Measurements from ENCODE around the gene NECTIN1. TPM values are rescaled to one million over a fixed set of nuclear protein-coding genes. Genes with fewer than 3 reads are reported as not detected.

Gene NECTIN1
- total RNA-seq, 2 donors from 2014 or later = 43.9 to 44.1 TPM

- DNase-seq (no peak), ATAC-seq (no peak)
- intact Hi-C loops (cut with DNase I, micrococcal nuclease) = no loop called here
Measured at GRCh38 chr11:119640541-119640940, 88.5 kb downstream of the NECTIN1 start.

- intact Hi-C loops (cut with DNase I, micrococcal nuclease) = no loop called here
- DNase-seq (no peak), ATAC-seq (no peak)
Measured at GRCh38 chr11:119639642-119640205, 89.3 kb downstream of the NECTIN1 start.

GRCh38 chr11:119638851-119639250 lies 90.1 kb downstream of the NECTIN1 start:
- ATAC-seq = no peak
- no peak for DNase-seq

GRCh38 chr11:119637481-119637880 lies 91.5 kb downstream of the NECTIN1 start:
- DNase-seq (no peak), ATAC-seq (no peak)
- intact Hi-C loops (cut with DNase I, micrococcal nuclease) = no loop called here

More at GRCh38 chr11:119638851-119639250, 90.1 kb downstream of the NECTIN1 start:
- intact Hi-C loops (cut with DNase I, micrococcal nuclease) = no loop called here

- intact Hi-C loops (cut with DNase I, micrococcal nuclease) = no loop called here
- ATAC-seq (no peak), DNase-seq (no peak)
Measured at GRCh38 chr11:119635776-119636175, 93.2 kb downstream of the NECTIN1 start.

GRCh38 chr11:119635041-119635740 lies 93.8 kb downstream of the NECTIN1 start:
- DNase-seq = no peak
- ATAC-seq = no peak
- intact Hi-C loops (cut with DNase I, micrococcal nuclease) = no loop called here

- intact Hi-C loops (cut with DNase I, micrococcal nuclease) = no loop called here
- DNase-seq (no peak), ATAC-seq (no peak)
Measured at GRCh38 chr11:119634301-119634700, 94.7 kb downstream of the NECTIN1 start.

- intact Hi-C loops (cut with DNase I, micrococcal nuclease) = no loop called here
- no peak for ATAC-seq
- DNase-seq = no peak
Measured at GRCh38 chr11:119629834-119630624, 99.0 kb downstream of the NECTIN1 start.

GRCh38 chr11:119629085-119629484 lies 99.9 kb downstream of the NECTIN1 start:
- DNase-seq (no peak), ATAC-seq (no peak)
- intact Hi-C loops (cut with DNase I, micrococcal nuclease) = no loop called here

GRCh38 chr11:119627286-119627685 lies 101.7 kb downstream of the NECTIN1 start:
- no peak for DNase-seq
- no peak for ATAC-seq
- intact Hi-C loops (cut with DNase I, micrococcal nuclease) = no loop called here

GRCh38 chr11:119626871-119627270 lies 102.1 kb downstream of the NECTIN1 start:
- ATAC-seq (no peak), DNase-seq (no peak)
- intact Hi-C loops (cut with DNase I, micrococcal nuclease) = no loop called here

- DNase-seq (no peak), ATAC-seq (no peak)
- intact Hi-C loops (cut with DNase I, micrococcal nuclease) = no loop called here
Measured at GRCh38 chr11:119626197-119626841, 102.7 kb downstream of the NECTIN1 start.

- ATAC-seq = no peak
- intact Hi-C loops (cut with DNase I, micrococcal nuclease) = no loop called here
- DNase-seq = no peak
Measured at GRCh38 chr11:119625206-119625978, 103.6 kb downstream of the NECTIN1 start.

GRCh38 chr11:119624629-119625028 lies 104.4 kb downstream of the NECTIN1 start:
- DNase-seq (no peak), ATAC-seq (no peak)
- intact Hi-C loops (cut with DNase I, micrococcal nuclease) = no loop called here

GRCh38 chr11:119624102-119624615 lies 104.8 kb downstream of the NECTIN1 start:
- DNase-seq = no peak
- intact Hi-C loops (cut with DNase I, micrococcal nuclease) = no loop called here
- ATAC-seq = no peak

- DNase-seq (no peak), ATAC-seq (no peak)
- intact Hi-C loops (cut with DNase I, micrococcal nuclease) = no loop called here
Measured at GRCh38 chr11:119623682-119624081, 105.3 kb downstream of the NECTIN1 start.

- no peak for ATAC-seq
- intact Hi-C loops (cut with DNase I, micrococcal nuclease) = no loop called here
- no peak for DNase-seq
Measured at GRCh38 chr11:119622454-119623143, 106.4 kb downstream of the NECTIN1 start.

GRCh38 chr11:119619665-119620064 lies 109.3 kb downstream of the NECTIN1 start:
- intact Hi-C loops (cut with DNase I, micrococcal nuclease) = no loop called here
- DNase-seq (no peak), ATAC-seq (no peak)

All from left colon (tissue), 2 donors.